Measurements from ENCODE around the gene PRIM2.
"Not testable (repeated sequence)": the region's sequence is repeated elsewhere in the genome, so short reads cannot be mapped to it uniquely, and the experiment has no call there.

PRIM2 gene

GRCh38 chr6:57368965-57369731 is 51.7 kb downstream of the PRIM2 start:
- DNase-seq = not testable (repeated sequence)

GRCh38 chr6:57371779-57372178 is 54.3 kb downstream of the PRIM2 start:
- not testable (repeated sequence) for DNase-seq

GRCh38 chr6:57374764-57375163 is 57.3 kb downstream of the PRIM2 start:
- DNase-seq = not testable (repeated sequence)

GRCh38 chr6:57376083-57376482 is 58.7 kb downstream of the PRIM2 start:
- not testable (repeated sequence) for DNase-seq

- not testable (repeated sequence) for DNase-seq
Measured at GRCh38 chr6:57389038-57389592, 71.7 kb downstream of the PRIM2 start.

GRCh38 chr6:57390818-57391217 is 73.4 kb downstream of the PRIM2 start:
- not testable (repeated sequence) for DNase-seq

- not testable (repeated sequence) for DNase-seq
Measured at GRCh38 chr6:57392047-57392446, 74.6 kb downstream of the PRIM2 start.

- DNase-seq = not testable (repeated sequence)
Measured at GRCh38 chr6:57419341-57419740, 101.9 kb downstream of the PRIM2 start.

GRCh38 chr6:57421503-57421902 is 104.1 kb downstream of the PRIM2 start:
- DNase-seq = no peak

- no peak for DNase-seq
Measured at GRCh38 chr6:57423468-57423867, 106.0 kb downstream of the PRIM2 start.

GRCh38 chr6:57431742-57432141 is 114.3 kb downstream of the PRIM2 start:
- not testable (repeated sequence) for DNase-seq

- no peak for DNase-seq
Measured at GRCh38 chr6:57432157-57432556, 114.7 kb downstream of the PRIM2 start.

GRCh38 chr6:57432919-57433684 is 115.7 kb downstream of the PRIM2 start:
- no peak for DNase-seq

GRCh38 chr6:57433790-57434189 is 116.4 kb downstream of the PRIM2 start:
- DNase-seq = not testable (repeated sequence)

GRCh38 chr6:57434944-57435343 is 117.5 kb downstream of the PRIM2 start:
- DNase-seq = no peak

- DNase-seq = no peak
Measured at GRCh38 chr6:57435475-57436160, 118.2 kb downstream of the PRIM2 start.

GRCh38 chr6:57440735-57441134 is 123.3 kb downstream of the PRIM2 start:
- not testable (repeated sequence) for DNase-seq

GRCh38 chr6:57442133-57442532 is 124.7 kb downstream of the PRIM2 start:
- DNase-seq = not testable (repeated sequence)

GRCh38 chr6:57443181-57443580 is 125.8 kb downstream of the PRIM2 start:
- DNase-seq = not testable (repeated sequence)

GRCh38 chr6:57444787-57445186 is 127.4 kb downstream of the PRIM2 start:
- not testable (repeated sequence) for DNase-seq

- DNase-seq = not testable (repeated sequence)
Measured at GRCh38 chr6:57445379-57445778, 127.9 kb downstream of the PRIM2 start.

GRCh38 chr6:57445790-57446468 is 128.5 kb downstream of the PRIM2 start:
- not testable (repeated sequence) for DNase-seq

All from activated CD4-positive, alpha-beta T cell treated with anti-CD3 and anti-CD28 coated beads, Interleukin-2, amount 50 U/mL, for 48 hours (primary cell).